Raji (cell line): Measurements from ENCODE around the gene PSME3IP1.

Experiments
- POLR2A ChIP-seq: IDR thresholded peaks from 2 replicates; pipeline ENCODE4 v1.6.1; 2011; ENCODE audit warnings: low read depth, low read length, control low read depth; ENCODE audit not compliant: insufficient read depth

Gene PSME3IP1

GRCh38 chr16:57106767-57107166 lies 79.1 kb downstream of the PSME3IP1 start:
- no peak for TF ChIP-seq POLR2A

- TF ChIP-seq POLR2A: no peak
Observed at GRCh38 chr16:57105184-57105583, 80.7 kb downstream of the PSME3IP1 start.

- no peak for TF ChIP-seq POLR2A
Observed at GRCh38 chr16:57104706-57105105, 81.1 kb downstream of the PSME3IP1 start.

DNA sequence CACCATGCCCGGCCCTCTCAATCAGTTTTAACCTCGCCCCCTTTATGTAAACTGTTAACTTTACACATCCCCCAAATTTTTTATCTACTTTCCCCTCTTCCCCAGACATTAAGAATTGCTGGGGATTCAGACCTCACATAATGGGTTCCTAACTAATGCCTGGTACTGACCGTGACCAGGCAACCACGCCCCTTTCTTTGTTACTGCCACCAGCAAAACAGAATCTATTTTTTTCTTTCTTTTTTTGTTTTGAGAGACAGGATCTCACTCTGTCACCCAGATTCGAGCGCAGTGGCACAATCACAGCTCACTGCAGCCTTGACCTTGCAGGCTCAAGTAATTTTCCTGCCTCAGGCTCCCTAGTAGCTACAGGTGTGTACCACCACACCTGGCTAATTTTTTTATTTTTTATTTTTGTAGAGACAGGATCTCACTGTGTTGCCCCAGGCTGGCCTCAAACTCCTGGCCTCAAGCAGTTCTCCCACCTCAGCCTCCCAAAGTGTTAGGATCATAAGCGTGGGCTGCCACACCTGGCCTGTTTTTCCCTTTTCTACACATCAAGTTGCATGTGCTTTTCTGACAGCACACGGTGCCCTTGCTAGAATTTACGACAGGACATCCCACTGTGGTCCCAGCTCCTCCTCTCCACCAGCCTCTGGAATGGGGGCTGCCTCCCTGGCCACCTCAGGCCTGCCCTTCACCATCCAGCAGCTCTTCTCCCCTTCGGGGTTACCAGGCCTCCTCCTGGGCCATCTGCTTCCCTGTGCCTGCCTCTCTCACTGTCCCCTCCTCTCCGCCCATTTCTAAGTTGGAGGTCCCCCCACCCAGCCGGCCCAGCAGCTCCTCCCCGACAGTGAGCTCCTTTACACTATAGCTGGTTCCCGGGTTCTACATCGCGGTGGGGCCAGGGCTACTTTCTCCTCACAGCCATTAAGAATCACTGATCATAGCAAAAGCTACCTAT lies 82.7 kb downstream of the PSME3IP1 start:
- no peak for TF ChIP-seq POLR2A
